GM23248 (cell line): Measurements from ENCODE around the gene STK24.

Experiments used
- EZH2 ChIP-seq: fragments of 200-600 bp; sonication (generic); IDR thresholded peaks from 2 replicates; pipeline ENCODE4 v1.6.1; 2018; ENCODE audit warnings: antibody characterized with exemption, mild to moderate bottlenecking; ENCODE audit not compliant: insufficient read depth, poor library complexity, severe bottlenecking
- EZH2phosphoT487 ChIP-seq: fragments of 200-600 bp; sonication (generic); IDR thresholded peaks from 2 replicates; pipeline ENCODE4 v1.6.1; 2018; ENCODE audit warnings: antibody characterized with exemption, moderate library complexity, mild to moderate bottlenecking, low read depth; ENCODE audit not compliant: insufficient read depth

- no peak for TF ChIP-seq EZH2
- no peak for TF ChIP-seq EZH2phosphoT487
Observed at GRCh38 chr13:98581381-98581780, 4.5 kb upstream of the STK24 start.
